Activated T-helper 9 cell treated with anti-CD3 and anti-CD28 coated beads, Interleukin-2, amount 50 U/mL, for 16 hours (primary cell): ENCODE results near the gene ARF6.
"Not testable (repeated sequence)": the region's sequence is repeated elsewhere in the genome, so short reads cannot be mapped to it uniquely, and the experiment has no call there.

Experiments
- DNase-seq: peaks from one replicate; pipeline ENCODE4 v3.0.0-alpha.2; 2020; ENCODE audit warnings: low read depth

Gene ARF6

GRCh38 chr14:49907186-49907585, 14.3 kb downstream of the ARF6 start:
- DNase-seq, result no peak

- no peak for DNase-seq
These were observed 15.5 kb downstream of the ARF6 start for GRCh38 chr14:49908433-49908782.

DNA sequence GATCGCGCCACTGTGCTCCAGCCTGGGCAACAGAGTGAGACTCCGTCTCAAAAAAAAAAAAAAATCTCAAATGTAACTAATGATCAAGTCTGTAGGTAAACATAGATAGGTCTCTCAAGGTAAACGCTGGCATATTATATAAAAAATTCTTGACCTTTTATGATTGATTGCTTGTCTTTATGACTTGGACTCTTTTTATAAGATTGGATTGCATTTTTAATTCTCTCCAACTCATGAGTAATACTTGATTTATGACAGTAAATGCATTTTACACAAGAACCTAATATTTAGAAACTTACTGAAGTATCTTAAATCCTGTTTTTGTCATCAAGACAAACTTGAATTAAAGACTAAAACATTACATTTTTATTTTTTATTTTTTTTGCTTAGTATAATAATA, 16.1 kb downstream of the ARF6 start:
- DNase-seq, result no peak

GRCh38 chr14:49915085-49915484, 22.2 kb downstream of the ARF6 start:
- DNase-seq, result no peak

DNA sequence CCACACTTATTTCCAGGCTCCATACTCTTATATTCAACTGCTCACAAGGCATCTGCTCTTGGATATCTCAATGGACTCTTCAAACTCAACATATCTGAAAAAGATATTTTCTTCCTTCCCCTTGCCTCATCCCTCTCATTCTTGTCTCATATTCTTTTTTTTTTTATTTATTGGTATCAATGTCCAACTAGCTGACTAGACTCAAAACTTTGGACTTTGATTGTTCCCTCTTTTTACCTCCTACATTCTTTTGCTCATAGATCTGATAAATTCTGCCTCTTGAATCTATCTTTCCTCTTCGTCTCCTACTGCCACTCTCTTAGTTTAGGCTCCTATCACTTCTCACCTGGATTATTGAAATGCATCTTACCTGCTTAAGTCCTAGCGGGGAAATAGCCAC, 25.8 kb downstream of the ARF6 start:
- DNase-seq, result no peak

DNA sequence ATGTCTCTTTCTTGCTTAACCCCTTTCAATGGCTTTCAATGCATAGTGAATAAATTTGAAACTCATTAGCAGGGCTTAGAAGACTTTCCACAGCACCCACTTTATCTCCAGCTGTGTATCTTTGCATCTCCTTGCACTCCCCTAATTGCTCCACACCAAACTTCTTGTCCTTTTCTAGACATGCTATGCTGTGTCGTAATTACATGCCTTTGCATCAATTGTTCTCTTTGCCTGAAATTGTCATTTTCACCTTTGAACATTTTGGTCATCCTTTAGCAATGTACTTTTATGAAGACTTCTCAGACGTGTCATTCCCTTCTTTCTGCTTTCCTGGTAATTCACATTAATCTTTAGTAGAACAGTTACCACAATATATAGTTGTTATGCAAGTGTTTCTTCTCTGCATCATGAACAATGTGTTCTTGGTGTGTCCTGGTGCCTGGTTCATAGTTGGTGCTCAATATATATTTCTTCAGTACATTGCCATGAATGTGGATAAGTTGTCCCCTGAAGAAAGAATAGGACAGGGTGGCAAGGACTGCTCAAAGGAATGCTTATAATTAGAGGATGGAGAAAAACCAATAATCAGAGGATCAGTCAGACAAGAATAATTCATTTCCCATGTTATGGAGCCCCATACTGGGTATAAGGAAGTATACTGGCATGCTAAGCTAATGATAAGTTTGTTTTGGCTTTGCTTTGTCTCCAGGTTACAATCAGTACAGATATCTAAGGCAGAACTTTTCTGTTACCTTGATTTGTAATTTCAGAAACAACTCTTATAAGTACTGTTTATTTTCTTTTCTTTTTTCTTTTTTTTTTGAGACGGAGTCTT, 27.2 kb downstream of the ARF6 start:
- DNase-seq, result no peak

- DNase-seq, result no peak
These were observed 28.1 kb downstream of the ARF6 start for GRCh38 chr14:49920935-49921334.

DNA sequence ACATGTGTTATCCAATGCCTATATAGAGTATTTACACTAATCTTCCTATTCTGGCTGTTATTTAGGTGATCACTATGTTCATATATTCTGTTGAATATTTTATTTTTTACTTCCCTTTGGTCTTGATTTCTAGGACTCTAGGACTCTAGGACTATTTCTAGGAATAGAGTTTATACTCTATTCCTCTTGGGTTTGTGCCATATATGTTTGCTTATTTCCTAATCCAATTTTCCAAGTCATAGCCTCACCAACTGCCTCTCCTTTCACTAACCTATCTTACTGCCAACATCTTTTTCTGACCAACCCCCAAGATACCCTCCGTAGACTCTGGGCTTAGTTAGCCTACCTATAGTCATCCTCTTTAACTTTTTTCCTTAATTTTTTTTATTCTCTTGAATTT, 28.5 kb downstream of the ARF6 start:
- DNase-seq, result no peak

DNA sequence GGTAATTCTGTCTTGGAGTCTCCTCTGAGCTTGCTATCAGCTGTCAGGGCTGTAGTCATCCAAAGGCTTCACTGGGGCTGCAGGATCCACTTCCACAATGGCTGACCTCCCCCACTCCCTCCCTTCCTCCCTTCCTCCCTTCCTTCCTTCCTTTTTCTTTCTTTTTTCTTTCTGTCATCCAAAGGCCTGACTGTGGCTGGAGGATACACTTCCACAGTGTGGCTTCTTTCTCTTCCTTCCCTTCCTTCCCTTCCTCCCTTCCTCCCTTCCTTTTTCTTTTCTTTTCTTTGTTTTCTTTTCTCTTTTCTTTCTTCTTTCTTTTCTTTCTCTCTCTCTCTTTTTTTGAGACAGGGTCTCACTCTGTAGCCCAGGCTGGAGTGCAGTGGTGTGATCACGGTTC, 30.6 kb downstream of the ARF6 start:
- no peak for DNase-seq

- no peak for DNase-seq
These were observed 31.0 kb downstream of the ARF6 start for GRCh38 chr14:49923881-49924280.

DNA sequence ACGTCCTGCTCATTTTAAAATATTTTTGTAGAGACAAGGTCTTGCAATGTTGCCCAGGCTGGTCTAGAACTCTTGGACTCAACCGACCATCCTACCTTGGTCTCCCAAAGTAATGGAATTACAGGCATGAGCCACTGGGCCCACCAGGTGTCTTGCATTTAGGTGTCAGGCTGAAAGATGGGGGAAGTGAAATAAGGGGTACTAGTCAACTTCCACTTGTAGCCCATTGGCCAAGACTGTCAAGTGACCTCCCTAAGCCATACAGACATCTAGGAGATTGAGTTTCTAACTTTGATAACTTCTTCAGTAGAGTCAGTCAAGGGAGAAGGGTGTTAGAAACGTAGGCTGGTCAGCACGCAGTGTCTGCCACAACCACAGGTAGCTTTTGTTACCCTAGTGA, 32.0 kb downstream of the ARF6 start:
- DNase-seq, result no peak

DNA sequence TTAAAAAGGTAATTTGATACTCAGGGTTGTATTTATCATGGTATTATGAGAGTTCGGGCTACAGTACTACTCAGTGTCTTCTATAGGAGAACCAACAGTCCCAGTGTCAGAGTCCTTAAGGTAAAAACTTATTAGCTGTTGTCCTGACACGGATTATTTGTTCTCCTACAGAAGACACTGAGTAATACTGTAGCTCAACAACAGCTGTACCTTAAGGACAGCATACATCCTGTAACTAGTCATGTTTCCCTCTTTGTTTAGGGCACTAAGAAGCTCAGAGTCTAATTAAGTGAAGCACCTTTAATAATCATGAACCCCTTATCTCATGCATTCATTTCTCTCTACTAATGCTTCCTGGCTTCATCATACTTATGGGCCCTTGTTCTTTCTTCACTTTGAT, 33.9 kb downstream of the ARF6 start:
- DNase-seq, result no peak

DNA sequence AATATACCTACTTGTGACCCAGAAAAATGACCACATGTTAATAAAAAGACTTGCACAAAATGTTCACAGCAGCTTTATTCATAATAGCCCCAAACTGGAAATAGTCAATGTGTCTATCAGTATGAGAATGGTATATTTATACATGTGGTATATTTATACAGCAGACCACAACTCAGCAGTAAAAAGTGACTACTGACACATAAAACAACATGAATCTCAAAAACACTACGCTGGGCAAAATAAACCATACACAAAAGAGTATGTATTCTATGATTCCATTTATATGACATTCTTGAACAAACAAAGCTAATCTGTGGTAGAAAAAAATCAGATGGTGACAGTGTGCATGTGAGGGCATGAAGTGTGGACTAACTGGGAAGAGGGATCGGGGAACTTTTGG, 35.1 kb downstream of the ARF6 start:
- DNase-seq, result no peak

DNA sequence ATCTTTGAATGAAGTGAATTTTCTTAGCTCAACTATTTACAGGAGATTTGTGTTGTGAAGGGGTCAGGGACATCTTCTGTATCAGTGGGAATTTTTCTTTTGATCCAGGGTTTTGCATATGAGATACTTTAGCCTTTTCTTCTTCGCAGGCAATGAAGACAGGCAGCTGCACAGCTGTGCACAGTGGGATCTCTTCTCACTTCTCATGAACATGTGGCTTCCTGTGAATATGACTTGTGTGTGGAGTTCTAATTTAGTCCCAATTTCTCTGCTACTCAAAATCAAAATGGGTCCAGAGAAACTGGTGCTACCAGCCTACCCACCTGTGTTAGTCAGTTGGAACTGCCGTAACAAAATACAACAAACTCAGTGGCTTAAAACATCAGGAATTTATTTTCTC, 37.8 kb downstream of the ARF6 start:
- DNase-seq, result no peak

DNA sequence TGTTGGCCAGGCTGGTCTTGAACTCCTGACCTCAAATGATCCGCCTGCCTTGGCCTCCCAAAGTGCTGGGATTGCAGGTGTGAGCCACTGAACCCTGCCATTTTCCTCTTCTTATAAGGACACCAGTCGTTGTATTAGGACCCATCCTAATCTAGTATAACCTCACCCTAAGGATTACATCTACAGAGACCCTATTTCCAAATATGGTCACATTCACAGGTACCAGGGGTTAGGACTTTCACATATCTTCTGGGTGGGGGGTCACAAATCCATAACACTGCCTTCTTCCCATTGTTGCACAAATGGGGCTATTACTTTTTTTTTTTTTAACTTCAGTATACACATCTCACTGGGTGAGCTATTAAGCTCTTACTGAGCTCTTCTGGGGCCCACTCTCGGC, 38.6 kb downstream of the ARF6 start:
- DNase-seq, result no peak

GRCh38 chr14:49933128-49933527, 40.2 kb downstream of the ARF6 start:
- no peak for DNase-seq

DNA sequence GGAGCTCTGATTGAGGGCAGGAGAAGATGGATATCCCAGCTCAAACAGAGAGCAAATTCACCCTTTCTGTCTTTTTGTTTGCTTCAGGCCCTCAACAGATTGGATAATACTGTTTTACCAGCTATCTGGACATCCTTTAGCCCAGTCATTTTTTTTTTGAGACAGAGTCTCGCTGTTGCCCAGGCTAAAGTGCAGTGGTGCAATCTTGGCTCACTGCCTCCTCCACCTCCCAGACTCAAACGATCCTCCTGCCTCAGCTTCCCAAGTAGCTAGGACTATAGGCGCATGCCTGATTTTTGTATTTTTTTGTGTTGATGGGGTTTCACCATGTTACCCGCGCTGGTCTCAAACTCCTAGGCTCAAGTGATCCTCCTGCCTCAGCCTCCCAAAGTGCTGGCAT, 40.8 kb downstream of the ARF6 start:
- DNase-seq, result no peak

GRCh38 chr14:49934646-49935045, 41.8 kb downstream of the ARF6 start:
- DNase-seq, result no peak

- no peak for DNase-seq
These were observed 42.6 kb downstream of the ARF6 start for GRCh38 chr14:49935526-49935925.

DNA sequence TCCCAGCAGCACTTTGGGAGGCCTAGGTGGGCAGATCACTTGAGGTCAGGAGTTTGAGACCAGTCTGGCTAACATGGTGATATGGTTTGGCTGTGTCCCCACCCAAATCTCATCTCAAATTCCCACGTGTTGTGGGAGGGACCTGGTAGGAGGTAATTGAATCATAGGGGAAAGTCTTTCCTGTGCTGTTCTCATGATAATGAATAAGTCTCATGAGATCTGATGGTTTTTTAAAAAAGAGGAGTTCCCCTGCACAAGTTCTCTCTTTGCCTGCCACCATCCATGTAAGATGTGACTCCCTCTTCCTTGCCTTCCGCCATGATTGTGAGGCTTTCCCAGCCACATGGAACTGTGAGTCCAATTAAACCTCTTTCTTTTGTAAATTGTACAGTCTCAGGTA, 43.4 kb downstream of the ARF6 start:
- DNase-seq, result not testable (repeated sequence)

- DNase-seq, result not testable (repeated sequence)
These were observed 44.0 kb downstream of the ARF6 start for GRCh38 chr14:49936882-49937281.

- DNase-seq, result not testable (repeated sequence)
These were observed 46.3 kb downstream of the ARF6 start for GRCh38 chr14:49939215-49939614.

GRCh38 chr14:49939884-49940510, 47.1 kb downstream of the ARF6 start:
- no peak for DNase-seq
